K562 (cell line): ENCODE results near the gene GOLPH3L. TPM values are rescaled to one million over a fixed set of nuclear protein-coding genes. Genes with fewer than 3 reads are reported as not detected.

Experiments
- BHLHE40 ChIP-seq: IDR thresholded peaks from 2 replicates; pipeline ENCODE4 v1.6.1; 2011; ENCODE audit warnings: low read length, improper control_type of control experiment
- CHD4 ChIP-seq: fragments of 200-600 bp; sonication (generic); IDR thresholded peaks from 3 replicates; pipeline ENCODE4 v1.6.1; 2012; ENCODE audit warnings: low read depth, mild to moderate bottlenecking, mixed read lengths, low read length, inconsistent platforms; ENCODE audit not compliant: insufficient read depth, insufficient replicate concordance, poor library complexity, severe bottlenecking
- CTBP1 ChIP-seq: fragments of 450-650 bp; IDR thresholded peaks from 2 replicates; pipeline ENCODE4 v1.6.1; 2016; ENCODE audit warnings: borderline replicate concordance
- DPF2 ChIP-seq: fragments of 450-650 bp; IDR thresholded peaks from 2 replicates; pipeline ENCODE4 v1.6.1; 2016
- E2F5 ChIP-seq: sonication (generic); formaldehyde crosslinking; IDR thresholded peaks from 2 replicates; pipeline ENCODE4 v1.8.0; 2022; ENCODE audit warnings: mild to moderate bottlenecking, missing genetic modification reagents
- ELK3 ChIP-seq: fragments of 450-650 bp; formaldehyde crosslinking; IDR thresholded peaks from 2 replicates; pipeline ENCODE4 v1.4.0; 2020; ENCODE audit warnings: mild to moderate bottlenecking
- FOXJ3 ChIP-seq: sonication (generic); formaldehyde crosslinking; IDR thresholded peaks from 2 replicates; pipeline ENCODE4 v1.4.0; 2020; ENCODE audit warnings: mild to moderate bottlenecking, missing genetic modification reagents
- GTF2E2 ChIP-seq: fragments of 200-800 bp; sonication (Bioruptor generic); IDR thresholded peaks from 2 replicates; pipeline ENCODE4 v1.6.1; 2016; ENCODE audit warnings: missing genetic modification characterization, missing compliant biosample characterization
- HBP1 ChIP-seq: fragments of 450-650 bp; formaldehyde crosslinking; IDR thresholded peaks from 2 replicates; pipeline ENCODE4 v1.4.0; 2022; ENCODE audit warnings: missing genetic modification characterization
- HMGXB4 ChIP-seq: sonication (generic); formaldehyde crosslinking; IDR thresholded peaks from 2 replicates; pipeline ENCODE4 v1.8.1; 2023; ENCODE audit warnings: mild to moderate bottlenecking, missing genetic modification reagents
- KAT2B ChIP-seq: IDR thresholded peaks from one replicate; pipeline ENCODE4 v1.6.1; 2012; ENCODE audit warnings: low read depth, mild to moderate bottlenecking, control low read depth, inconsistent platforms, low read length, moderate library complexity
- MTA1 ChIP-seq: fragments of 450-650 bp; IDR thresholded peaks from 2 replicates; pipeline ENCODE4 v1.6.1; 2017; ENCODE audit warnings: borderline replicate concordance
- NCOA2 ChIP-seq, 2 experiments: fragments of 450-650 bp; IDR thresholded peaks; 2 replicates each; pipeline ENCODE4 v1.6.1; 2018; ENCODE audit warnings: mild to moderate bottlenecking in 2 of 2, moderate library complexity in 1 of 2; ENCODE audit not compliant: partially characterized antibody in 2 of 2
- PHF20 ChIP-seq: fragments of 450-650 bp; IDR thresholded peaks from 2 replicates; pipeline ENCODE4 v1.6.1; 2018; ENCODE audit not compliant: partially characterized antibody
- POLR2B ChIP-seq: fragments of 450-650 bp; IDR thresholded peaks from 2 replicates; pipeline ENCODE4 v1.6.1; 2018; ENCODE audit warnings: low read depth; ENCODE audit not compliant: partially characterized antibody
- RBFOX2 ChIP-seq: fragments of 200-400 bp; formaldehyde crosslinking; IDR thresholded peaks from 2 replicates; pipeline ENCODE4 v1.6.1; 2017; ENCODE audit warnings: low read depth, mild to moderate bottlenecking, low read length, moderate library complexity
- SPI1 ChIP-seq: IDR thresholded peaks from 2 replicates; pipeline ENCODE4 v1.6.1; 2011; ENCODE audit warnings: low read depth, low read length, control low read depth, borderline replicate concordance
- STAG1 ChIP-seq: sonication (generic); formaldehyde crosslinking; IDR thresholded peaks from 2 replicates; pipeline ENCODE4 v1.5.0; 2020; ENCODE audit warnings: missing genetic modification reagents, borderline replicate concordance
- ZFP30 ChIP-seq: fragments of 250-450 bp; sonication (Bioruptor Pico); IDR thresholded peaks from 2 replicates; pipeline ENCODE4 v1.8.0; 2022; ENCODE audit warnings: moderate library complexity, mild to moderate bottlenecking, inconsistent platforms, borderline replicate concordance
- ZNF146 ChIP-seq: IDR thresholded peaks from one replicate; pipeline ENCODE4 v1.6.1; 2018; ENCODE audit warnings: missing compliant biosample characterization; ENCODE audit not compliant: unreplicated experiment
- ZNF507 ChIP-seq: conservative IDR thresholded peaks from 2 replicates; pipeline ENCODE4 v1.6.1; 2017; ENCODE audit warnings: missing genetic modification characterization, missing compliant biosample characterization
- ZNF589 ChIP-seq: fragments of 200-800 bp; sonication (Bioruptor generic); IDR thresholded peaks from 2 replicates; pipeline ENCODE4 v1.6.1; 2016; ENCODE audit warnings: low read depth, missing genetic modification characterization, missing compliant biosample characterization
- ZNF75A ChIP-seq: fragments of 450-650 bp; formaldehyde crosslinking; IDR thresholded peaks from 2 replicates; pipeline ENCODE4 v1.4.0; 2020; ENCODE audit warnings: mild to moderate bottlenecking
- ZNF785 ChIP-seq: fragments of 250-450 bp; sonication (Bioruptor Pico); IDR thresholded peaks from 2 replicates; pipeline ENCODE4 v1.4.0; 2020; ENCODE audit warnings: mild to moderate bottlenecking
- polyA plus RNA-seq, 8 experiments: library from polyadenylated mRNA; depleted of rRNA in 4 of 8; stranded (reverse) in 5 of 8; unstranded in 3 of 8; fragments of >200 nt; fragmentation: Nextera tagmentation in 2 of 8; fragmentation: Illumina TruSeq in 1 of 8; extraction: Ambion mirVana in 2 of 8; extraction: Trizol in 1 of 8; gene quantifications; 2 replicates each; pipeline versions ENCODE4 v1.2.1 to v1.2.3, GENCODE V29; 2011 to 2014; ENCODE audit warnings: inconsistent platforms in 1 of 8, missing spikeins in 1 of 8
- total RNA-seq, 7 experiments: library from RNA; depleted of rRNA in 6 of 7; stranded (reverse); fragments of >200 nt in 6 of 7; fragmentation: Illumina TruSeq in 2 of 7; extraction: Trizol in 2 of 7; gene quantifications; 2 replicates each; pipeline versions ENCODE4 v1.2.1 to v1.2.3, GENCODE V29; 2011 to 2021; ENCODE audit warnings: low replicate concordance in 1 of 7

GOLPH3L gene
- total and polyA plus RNA-seq, 9 of the 15 experiments (the other 6 are each of a cell fraction or from before 2014, with no cell fraction given), result 8.1 to 42.1 (median 21.6) TPM

GRCh38 chr1:150613061-150613920 lies 83.7 kb downstream of the GOLPH3L start (continued):
- TF ChIP-seq ELK3 (CRISPR knock-in tag), result 0 out of 2 replicates have a peak, but pooled peaks have one; percentile 43
- no peak; the same call in 1 of the 2 replicates for TF ChIP-seq ZNF75A (CRISPR knock-in tag)
- no peak for TF ChIP-seq GTF2E2 (tag)
- TF ChIP-seq CHD4, result no peak
- no peak for TF ChIP-seq ZNF146
- peak; percentile 88 for TF ChIP-seq ZNF589 (CRISPR knock-in tag)
- TF ChIP-seq RBFOX2, result peak; percentile 53
- TF ChIP-seq ZNF507, result no peak
- peak; percentile 95 for TF ChIP-seq DPF2
- no peak for TF ChIP-seq FOXJ3 (CRISPR knock-in tag)
- TF ChIP-seq ZFP30 (CRISPR knock-in tag), result no peak
- no peak for TF ChIP-seq E2F5 (CRISPR knock-in tag)
- no peak for TF ChIP-seq KAT2B
- TF ChIP-seq BHLHE40, result peak; percentile 51
- no peak for TF ChIP-seq PHF20
- TF ChIP-seq SPI1, result peak; percentile 99
- TF ChIP-seq CTBP1, result 0 out of 2 replicates have a peak, but pooled peaks have one; percentile 50
- TF ChIP-seq POLR2B, result no peak
- TF ChIP-seq ZNF785 (CRISPR knock-in tag), result no peak
- no peak for TF ChIP-seq STAG1 (CRISPR knock-in tag)
- TF ChIP-seq NCOA2 (IDR thresholded peaks at IDR 0.05; ENCODE audit: partially characterized antibody in 2 of 2), result no peak
- TF ChIP-seq MTA1, result peak; percentile 56; the same call in 1 of the 2 replicates
- no peak for TF ChIP-seq HBP1 (CRISPR knock-in tag)
- no peak for TF ChIP-seq HMGXB4
